ENCODE measurements around the gene PPP1R18.
"Not testable (repeated sequence)": the region's sequence is repeated elsewhere in the genome, so short reads cannot be mapped to it uniquely, and the experiment has no call there.

PPP1R18 gene

DNA sequence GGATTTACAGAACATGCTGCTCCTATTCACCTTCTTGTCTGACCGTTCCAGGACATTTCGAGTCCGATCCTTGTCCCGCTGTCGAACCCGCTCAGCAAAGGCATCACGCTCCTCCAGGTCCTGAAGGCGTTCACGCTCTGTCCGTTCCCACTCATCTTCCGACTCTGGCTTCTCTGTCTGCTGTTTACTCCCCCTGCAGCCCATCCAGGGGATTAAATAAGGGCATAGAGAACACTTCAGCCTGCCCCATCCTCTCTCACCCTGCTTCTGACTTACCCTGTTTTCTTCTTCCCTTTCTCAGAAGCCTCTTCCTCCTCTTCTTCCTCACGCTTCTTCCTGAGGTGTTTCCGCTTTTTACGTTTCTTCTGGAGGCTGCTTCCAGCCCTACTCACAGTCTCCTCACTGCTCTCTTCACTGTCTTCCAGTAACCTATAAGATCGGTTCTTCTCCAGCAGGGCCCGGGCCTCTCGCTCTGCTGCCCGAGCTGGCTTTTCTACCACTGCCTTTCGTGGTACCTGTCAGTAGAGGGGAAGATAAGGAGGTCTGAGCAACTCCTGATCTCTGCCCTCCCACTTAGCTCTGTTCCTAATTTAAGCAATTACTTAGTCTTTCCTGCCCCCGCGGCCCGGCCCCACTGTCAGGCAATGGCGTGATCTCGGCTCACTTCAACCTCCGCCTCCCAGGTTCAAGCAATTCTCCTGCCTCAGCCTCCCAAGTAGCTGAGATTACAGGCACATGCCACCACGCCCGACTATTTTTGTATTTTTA lies 15.5 kb downstream of the PPP1R18 start:
- no peak for DNase-seq (ENCODE audit: extremely low read depth in 1 of 2, low read depth in 1 of 2)

DNA sequence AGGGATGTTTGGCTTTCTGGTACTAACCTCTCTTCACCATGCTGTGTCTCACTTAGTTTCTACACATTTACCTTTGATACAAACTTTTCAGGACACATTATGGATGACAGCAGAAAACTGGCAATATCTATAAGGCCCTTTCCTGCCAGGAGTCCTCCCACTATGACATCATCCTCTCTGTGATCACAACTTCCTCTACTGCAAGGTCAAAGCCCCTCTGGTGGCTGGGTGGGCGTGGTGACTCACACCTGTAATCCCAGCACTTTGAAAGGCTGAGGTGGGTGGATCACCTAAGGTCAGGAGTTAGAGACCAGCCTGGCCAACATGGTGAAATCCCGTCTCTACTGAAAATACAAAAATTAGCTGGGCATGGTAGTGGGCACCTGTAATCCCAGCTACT lies 20.1 kb downstream of the PPP1R18 start:
- not testable (repeated sequence) for DNase-seq (ENCODE audit: extremely low read depth in 1 of 2, low read depth in 1 of 2)

DNA sequence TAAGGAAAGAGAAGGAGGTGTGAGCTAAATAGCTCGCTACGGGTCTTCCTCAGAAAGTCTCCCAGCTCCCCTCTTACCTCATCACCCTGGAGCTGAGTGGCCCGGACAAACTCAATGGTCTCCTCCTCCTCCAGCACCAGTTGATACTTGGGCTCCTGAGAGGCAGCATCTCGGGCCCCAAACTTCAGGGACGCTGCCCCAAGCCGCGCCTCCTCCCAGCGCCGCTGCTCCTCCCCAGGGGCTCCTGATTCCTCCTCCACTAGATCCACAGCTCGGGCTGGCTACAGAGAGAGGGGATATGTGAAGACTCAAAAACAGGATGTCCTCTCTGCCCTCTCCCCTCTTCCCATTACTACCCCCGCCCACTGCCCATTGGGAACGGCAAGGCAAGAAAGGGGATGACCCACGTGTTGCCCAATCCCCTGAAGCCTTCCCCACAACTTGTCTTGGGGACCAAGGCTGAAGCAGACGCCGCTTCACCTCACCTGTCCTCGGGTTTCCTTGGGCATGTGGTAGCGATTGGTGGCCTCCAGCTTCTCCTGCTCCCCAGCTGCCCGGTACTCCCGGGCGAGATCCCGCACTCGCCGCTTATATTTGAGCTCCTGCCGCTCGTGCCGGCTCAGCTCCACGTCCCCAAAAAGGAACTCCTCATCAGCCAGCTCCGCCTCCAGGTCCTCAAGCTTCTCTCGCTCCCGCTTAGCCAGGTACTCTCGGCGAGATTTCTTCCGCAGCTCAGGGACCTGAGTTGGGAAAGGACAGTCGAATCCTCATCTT lies 21.3 kb downstream of the PPP1R18 start:
- DNase-seq (ENCODE audit: extremely low read depth in 1 of 2, low read depth in 1 of 2), result no peak

DNA sequence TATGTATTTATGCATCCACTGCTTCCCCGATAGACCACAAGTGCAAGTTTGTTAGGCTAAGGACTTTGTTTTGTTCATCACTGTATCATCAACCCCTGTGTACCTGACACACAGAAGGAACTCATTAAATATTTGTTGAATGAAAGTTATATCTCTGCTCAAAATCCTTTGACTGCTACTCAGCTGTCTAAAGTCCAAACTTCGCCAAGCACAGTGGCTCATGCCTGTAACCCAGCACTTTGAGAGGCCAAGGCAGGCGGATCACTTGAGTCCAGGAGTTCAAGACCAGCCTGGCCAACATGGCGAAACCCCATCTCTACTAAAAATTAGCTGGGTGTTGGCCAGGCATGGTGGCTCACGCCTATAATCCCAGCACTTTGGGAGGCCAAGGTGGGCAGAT lies 28.5 kb downstream of the PPP1R18 start:
- DNase-seq (ENCODE audit: extremely low read depth in 1 of 2, low read depth in 1 of 2), result not testable (repeated sequence)

DNA sequence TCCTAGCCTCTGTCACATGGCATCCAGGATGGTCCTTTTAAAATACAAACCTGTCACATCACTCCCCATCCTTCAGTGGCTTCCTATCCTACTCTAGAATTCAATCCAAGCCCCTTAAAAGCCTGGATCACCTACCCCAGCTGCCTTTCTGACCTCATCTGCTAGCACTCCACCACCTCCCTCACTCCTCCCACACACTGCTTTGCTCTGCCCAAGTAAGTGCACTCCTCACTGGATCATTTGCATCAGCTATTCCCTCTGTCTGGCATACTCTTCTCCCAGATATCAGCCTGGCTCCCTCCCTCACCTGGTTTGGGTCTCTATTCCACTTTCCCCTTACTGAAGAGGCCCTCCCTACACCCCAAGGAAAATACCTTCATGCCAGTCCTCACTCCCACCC lies 29.0 kb downstream of the PPP1R18 start:
- no peak for DNase-seq (ENCODE audit: extremely low read depth in 1 of 2, low read depth in 1 of 2)

DNA sequence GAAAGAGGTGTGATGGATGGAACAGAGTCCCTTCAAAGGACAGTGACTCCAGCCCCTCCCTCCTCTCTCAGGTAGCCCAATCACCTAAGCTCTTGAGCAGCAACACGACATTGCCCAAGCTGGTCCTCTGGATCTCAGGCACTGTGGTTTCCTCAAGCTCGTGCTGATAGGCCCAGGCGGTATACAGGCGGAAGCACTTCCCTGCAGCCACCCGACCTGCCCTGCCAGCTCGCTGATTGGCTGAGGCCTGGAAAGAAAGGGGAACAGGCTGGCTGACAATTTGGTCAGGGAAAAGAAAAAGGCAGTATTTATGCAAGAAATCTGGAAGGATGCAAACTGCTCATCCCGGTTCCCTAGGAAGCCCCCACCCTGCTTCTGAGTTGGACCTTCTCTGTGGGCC lies 29.9 kb downstream of the PPP1R18 start:
- no peak for DNase-seq (ENCODE audit: extremely low read depth in 1 of 2, low read depth in 1 of 2)

DNA sequence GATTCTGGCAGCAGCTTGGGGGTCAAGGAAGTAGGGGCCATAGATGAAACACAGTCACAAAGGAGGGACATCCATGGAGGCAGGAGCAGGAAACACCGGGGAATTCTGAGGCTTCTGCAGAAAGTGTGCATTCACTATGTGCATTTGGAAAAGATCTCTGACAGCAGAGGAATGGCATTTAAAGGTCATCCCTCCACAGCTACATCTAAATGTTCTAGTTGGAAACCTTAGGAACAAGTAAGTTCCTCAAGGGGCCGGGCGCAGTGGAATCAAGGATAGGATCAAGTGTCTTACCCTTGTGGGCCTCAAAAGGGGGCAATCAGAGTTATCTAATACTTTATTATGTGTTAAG lies 30.7 kb downstream of the PPP1R18 start:
- DNase-seq (ENCODE audit: extremely low read depth in 1 of 2, low read depth in 1 of 2), result no peak

DNA sequence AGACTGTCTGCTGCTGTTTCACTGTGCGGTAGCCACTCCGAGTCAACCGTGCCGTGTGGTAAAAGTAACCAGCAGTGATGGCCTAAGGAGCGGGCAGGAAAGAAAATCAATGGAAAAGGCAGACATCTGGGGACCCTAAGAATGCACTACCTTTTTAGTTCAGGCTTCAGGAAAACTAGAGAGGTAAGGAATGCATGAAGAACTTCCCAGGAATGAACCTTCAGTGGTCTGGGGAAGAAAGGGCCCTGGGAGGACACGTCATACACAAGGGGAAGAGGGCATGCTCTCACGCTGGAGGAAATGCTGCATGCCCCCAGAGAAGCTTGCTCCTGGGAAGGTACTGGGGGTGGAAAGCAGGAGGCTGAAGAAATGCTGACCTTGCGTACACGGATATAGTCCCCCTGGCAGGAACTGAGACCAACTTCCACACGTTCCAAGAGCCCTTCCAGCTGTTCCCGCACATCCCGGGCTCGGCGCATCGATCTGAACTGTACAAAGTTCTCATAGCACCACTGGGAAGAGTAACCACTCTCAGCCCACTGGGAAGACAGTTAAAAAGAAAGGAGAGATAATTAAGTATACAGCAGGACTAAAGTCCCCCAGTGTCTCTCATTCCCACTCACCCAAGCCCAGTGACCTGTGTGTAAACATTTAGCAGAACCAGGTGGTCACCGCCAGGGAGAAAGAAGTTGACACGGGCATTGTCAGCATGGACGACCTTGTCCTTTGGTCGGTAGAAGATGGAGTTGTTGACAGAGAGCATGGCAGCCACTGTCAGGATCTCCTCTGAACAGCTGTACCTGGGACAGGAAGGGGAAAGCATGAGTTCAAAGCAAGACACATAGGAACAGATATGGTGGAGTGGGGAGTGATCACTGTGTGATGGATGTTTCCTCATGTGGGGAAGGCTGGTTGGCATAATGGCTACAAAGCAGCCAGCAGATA lies 31.4 kb downstream of the PPP1R18 start:
- no peak for DNase-seq (ENCODE audit: extremely low read depth in 1 of 2, low read depth in 1 of 2)

DNA sequence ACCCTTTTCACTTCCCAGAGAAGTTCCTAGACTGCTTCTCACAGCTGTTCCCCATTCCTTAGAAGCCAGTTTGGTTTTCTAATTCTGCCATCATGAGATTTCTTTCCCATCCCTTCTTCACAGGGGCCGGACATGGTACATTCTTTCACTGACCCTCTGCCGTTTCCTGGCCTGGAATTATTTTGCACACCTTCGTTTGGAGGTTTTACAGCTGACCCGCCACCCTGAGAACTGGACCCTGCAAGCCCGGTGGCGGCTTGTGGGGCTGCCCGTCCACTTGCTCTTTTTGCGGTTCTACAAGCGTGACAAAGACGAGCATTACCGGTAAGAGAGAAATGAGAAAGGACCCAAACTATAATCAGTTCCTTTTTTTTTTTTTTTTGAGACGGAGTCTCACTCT lies 35.3 kb downstream of the PPP1R18 start:
- no peak for DNase-seq (ENCODE audit: extremely low read depth in 1 of 2, low read depth in 1 of 2)

DNA sequence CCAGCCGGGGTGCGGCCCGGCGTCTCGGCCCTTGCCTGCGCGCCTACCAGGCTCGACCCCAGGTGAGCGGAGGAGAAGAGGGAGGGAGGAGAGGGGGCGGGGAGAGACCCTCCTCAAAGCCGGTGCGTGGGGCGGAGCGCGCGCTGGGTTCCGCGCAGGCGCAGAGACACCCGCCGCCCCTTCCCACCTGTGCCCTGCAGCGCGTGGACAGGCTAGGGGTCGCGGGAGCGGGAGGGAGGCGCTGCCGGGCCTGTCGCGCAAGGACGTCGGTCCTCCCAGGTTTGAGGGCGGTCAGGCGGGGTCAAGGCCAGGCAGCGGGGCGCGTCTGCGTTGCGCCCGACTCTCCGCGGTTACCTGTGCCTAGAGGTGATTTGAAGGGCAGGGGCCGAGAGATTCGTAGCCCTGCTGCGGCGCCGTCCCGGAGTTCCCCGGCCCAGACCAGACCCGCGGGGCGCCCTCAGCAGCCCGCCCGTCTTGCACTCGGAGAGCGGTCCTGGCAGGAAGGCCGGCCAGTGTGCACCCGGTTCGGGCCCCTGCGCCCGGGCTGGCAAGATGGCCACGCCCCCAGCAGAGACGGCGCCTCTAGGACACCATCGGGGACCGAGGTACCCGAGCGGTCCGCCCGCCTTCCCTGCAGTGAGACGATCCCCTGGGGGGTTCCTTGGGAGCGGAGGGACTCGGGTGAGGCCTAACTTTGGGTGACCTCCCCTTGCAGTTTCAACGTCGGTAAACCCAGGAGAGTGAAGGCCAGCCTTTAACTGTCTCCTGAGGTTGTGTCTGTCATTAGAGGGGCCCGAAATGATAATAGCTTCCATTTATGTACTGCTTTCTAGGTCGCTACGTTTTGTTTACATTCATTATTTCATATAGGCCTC lies 39.0 kb downstream of the PPP1R18 start:
- peak; percentile 27 to 62 for DNase-seq (ENCODE audit: extremely low read depth in 1 of 2, low read depth in 1 of 2)

DNA sequence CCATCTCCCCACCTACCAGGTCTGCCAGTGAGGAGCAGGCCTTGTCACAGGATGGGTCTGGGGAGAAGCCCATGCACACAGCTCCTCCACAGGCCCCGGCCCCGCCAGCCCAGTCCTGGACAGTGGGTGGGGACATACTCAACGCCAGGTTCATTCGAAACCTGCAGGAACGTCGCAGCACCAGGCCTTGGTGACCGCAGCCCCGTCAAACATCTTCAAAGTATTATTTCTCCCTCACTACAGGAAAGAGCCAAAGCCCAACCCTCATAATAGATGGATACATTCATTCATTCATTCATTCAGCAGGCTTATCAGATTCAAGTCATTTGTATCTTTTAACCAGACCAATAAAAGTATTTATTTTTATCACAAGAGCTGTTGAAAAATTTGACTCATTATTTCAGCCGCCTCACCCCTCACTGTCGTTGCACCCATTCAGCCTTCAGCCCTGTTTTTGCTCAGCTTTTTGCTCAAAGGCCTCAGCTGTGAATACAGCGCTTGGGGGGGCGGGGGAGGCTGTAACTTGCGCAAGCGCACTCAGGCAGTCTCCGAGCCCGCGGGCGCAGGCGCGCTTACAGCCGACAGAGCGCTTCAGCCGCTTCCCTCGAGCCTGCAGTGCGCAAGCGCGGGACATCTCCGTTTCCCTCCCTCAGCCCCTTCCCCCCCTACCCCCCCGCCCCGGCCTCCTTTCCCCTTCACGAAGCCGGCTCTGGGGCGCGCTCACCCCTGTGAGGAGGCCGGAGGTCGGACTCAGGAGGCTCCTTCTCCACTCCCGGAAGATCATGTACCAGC lies 39.8 kb downstream of the PPP1R18 start, which contains the start of gene C6orf136:
Gene C6orf136 (plus strand): TSS at position 684 of the 792 bp plus-strand sequence. CDS start 99 bp downstream, at position 783.
- peak; percentile 84 to 87 for DNase-seq (ENCODE audit: extremely low read depth in 1 of 2, low read depth in 1 of 2)

DNA sequence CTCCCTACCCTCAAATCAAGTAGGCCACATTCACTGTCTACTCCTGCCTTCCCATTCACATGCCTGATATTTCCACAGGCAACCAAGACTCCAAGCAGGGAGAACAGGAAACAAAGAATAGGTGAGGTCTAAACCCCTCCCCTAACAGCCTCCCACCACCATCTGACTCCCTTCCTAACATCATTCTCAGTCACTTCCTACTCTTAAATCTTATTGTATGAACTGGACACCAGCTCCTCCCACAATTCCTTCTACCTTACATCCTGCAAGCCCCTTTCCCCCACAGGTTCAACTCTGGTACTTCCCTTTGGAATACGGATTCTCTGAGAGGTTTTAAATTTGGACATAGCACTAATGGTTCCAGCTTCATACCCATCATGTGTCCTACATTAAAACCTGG lies 40.5 kb downstream of the PPP1R18 start:
- DNase-seq (ENCODE audit: extremely low read depth in 1 of 2, low read depth in 1 of 2), result no peak

DNA sequence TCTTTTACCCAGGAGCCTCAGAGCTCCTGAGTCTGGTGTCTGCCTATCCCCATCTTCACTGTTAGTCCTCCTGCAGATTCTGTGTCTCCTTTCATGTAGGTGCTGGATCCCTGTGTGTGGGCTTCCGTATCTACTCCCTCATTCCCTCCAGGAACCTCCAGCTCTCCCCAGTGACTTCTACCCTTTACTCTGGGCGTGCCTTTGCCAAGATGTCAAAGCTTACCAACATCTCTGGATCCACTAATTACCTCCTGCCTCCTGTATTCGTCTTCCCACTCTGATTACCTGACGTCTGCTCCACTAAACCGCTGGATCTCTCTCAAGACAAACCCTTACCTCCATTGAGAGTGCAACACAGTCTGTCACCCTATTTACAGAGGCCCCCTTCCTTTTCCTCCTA lies 41.7 kb downstream of the PPP1R18 start:
- no peak for DNase-seq (ENCODE audit: extremely low read depth in 1 of 2, low read depth in 1 of 2)

DNA sequence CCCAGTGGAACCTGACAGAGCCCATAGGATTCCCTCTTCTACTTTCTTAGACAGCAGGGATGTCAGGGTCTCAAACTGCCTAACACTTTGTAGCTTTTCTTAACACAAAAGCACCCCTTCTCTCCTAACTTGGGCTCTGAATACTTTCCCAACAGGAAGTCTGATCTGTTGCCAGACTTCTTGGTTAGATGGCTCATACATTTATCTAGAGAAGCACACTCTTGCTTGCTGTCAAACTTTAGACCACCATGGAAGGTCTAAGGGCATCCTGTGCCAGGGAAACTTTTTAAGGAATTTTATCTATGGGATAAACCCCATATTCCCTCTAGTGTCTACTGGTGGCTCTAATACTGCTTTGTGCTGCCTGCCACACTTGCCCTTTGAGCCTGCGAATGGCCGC lies 42.8 kb downstream of the PPP1R18 start:
- DNase-seq (ENCODE audit: extremely low read depth in 1 of 2, low read depth in 1 of 2), result no peak

DNA sequence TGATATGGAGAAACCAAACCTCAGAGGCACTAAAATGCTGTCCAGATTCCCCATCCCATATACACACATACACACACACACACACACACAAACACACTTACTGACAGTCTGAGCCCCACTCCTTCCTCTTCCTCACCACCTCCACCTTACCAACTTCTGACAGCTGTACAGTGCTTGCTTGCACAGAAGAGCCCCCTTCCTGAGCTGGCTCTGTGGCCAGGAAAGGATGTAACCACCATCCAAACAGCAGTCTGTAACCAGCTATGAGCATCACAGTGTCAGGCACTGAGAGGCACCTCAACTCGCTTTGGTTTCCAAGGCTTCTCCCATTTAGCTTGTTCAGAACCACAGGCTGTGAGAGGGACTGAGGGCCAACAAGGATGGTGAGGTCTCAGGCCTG lies 45.4 kb downstream of the PPP1R18 start:
- no peak for DNase-seq (ENCODE audit: extremely low read depth in 1 of 2, low read depth in 1 of 2)

DNA sequence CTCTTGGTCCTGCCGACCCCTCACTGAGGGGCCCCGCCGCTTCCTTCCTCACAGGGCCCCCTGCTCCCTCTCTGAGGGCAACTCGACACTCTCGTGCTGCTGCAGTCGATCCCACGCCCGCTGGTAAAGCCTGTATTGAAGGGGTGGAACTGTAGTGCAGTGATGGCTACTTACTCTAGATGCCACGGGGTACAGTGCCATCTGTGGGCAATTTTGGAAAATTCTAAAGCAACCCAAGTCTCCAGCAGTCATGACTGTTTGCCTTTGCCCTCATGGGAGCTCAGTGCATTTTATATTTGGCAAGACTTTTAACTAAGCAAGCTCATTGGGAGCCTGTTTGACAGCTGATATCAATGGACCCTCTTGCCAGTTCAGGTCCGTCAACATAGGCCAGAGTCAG lies 46.0 kb downstream of the PPP1R18 start:
- DNase-seq (ENCODE audit: extremely low read depth in 1 of 2, low read depth in 1 of 2), result no peak

DNA sequence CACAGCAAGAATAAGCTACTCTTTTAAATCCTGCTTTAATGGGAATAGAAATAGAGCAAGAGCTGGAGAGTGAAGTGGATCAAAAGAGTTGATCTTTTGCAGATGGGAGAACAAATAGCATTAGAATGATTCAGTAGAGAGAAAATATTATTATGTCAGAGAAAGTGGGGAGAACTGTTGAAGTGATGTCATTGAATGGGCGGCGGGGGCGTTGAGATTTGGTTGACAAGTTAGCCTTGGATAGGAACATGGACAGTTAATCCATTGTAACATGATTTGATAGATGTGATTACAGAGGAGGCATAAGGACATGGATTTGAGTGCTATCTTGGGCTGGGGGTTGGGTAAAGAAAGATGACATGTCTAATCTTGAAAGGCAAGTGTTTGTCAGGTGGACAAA lies 50.6 kb downstream of the PPP1R18 start:
- DNase-seq (ENCODE audit: extremely low read depth in 1 of 2, low read depth in 1 of 2), result no peak

DNA sequence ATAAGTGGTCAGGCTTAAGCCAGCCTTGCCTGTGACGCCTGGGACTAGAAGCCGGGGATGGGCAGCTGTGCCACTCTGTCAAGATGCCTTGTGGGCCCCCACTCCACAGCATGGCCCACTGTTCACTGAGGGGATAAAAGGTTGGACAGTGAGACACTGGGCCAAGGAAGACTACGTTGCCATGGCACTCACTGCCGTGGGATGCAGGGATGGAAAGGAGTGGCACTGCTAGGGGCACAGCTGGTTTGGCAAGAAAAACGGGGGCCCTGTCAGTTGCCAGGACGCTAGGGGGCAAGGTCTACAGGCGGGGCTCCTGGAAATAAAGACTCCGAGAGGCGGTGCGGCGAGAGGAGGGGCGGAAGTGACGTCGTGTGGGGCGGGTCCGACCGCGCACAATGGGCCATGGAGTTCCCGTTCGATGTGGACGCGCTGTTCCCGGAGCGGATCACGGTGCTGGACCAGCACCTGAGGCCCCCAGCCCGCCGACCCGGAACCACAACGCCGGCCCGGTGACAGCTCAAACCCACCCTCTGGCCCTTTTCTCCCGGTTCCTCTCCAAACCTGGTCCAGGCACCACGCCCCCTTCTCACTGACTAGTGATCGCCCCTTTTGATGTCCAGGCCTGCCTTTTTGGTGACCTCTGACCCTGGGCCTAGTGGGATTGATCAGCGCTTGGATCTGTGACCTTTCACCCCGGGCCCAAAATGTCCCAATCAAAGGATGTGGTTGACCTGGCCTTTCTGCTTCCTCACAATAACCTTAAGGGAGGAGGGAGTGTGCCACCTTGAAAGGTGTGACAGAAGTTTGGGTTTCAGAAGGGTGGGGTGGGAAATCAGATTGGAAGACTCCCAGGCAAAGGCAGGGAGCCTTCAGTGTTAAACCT lies 59.7 kb downstream of the PPP1R18 start, which contains the start of gene ATAT1:
Gene ATAT1 (plus strand): TSS at position 391 of the 883 bp plus-strand sequence.
- DNase-seq (ENCODE audit: extremely low read depth in 1 of 2, low read depth in 1 of 2), result peak; percentile 81 to 83
